ENCODE measurements around the gene OR10K1.

DNA sequence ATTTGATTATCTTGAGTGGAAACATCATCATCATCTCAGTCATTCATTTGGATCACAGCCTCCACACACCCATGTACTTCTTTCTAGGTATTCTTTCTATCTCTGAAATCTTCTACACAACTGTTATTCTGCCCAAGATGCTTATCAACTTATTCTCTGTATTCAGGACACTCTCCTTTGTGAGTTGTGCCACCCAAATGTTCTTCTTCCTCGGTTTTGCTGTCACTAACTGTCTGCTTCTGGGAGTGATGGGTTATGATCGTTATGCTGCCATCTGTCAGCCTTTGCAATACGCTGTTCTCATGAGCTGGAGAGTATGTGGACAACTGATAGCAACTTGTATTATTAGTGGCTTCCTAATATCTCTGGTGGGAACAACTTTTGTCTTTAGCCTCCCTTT, 29.7 kb downstream of the OR10K1 start:
- no peak for TF ChIP-seq EZH2 (IDR thresholded peaks at IDR 0.05; ENCODE audit: borderline replicate concordance, low read length)
- TF ChIP-seq, protein P1, sequence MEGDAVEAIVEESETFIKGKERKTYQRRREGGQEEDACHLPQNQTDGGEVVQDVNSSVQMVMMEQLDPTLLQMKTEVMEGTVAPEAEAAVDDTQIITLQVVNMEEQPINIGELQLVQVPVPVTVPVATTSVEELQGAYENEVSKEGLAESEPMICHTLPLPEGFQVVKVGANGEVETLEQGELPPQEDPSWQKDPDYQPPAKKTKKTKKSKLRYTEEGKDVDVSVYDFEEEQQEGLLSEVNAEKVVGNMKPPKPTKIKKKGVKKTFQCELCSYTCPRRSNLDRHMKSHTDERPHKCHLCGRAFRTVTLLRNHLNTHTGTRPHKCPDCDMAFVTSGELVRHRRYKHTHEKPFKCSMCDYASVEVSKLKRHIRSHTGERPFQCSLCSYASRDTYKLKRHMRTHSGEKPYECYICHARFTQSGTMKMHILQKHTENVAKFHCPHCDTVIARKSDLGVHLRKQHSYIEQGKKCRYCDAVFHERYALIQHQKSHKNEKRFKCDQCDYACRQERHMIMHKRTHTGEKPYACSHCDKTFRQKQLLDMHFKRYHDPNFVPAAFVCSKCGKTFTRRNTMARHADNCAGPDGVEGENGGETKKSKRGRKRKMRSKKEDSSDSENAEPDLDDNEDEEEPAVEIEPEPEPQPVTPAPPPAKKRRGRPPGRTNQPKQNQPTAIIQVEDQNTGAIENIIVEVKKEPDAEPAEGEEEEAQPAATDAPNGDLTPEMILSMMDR (IDR thresholded peaks at IDR 0.05; ENCODE audit: low read length) = no peak

Measured in OCI-LY1 (cell line).